NT2/D1 (cell line): ENCODE data around the gene KLHL7.
"Not testable (repeated sequence)": the region's sequence is repeated elsewhere in the genome, so short reads cannot be mapped to it uniquely, and the experiment has no call there.

ENCODE experiments used
- DNase-seq: peaks from one replicate; pipeline ENCODE4 v3.0.0-alpha.2; 2011; ENCODE audit warnings: low read depth, low spot score
- H3K27me3 ChIP-seq: 2 replicates; pipeline ENCODE4 v1.6.0; 2011; ENCODE audit warnings: mild to moderate bottlenecking; ENCODE audit not compliant: insufficient read length, insufficient read depth
- H3K36me3 ChIP-seq: 2 replicates; pipeline ENCODE4 v1.6.1; 2011; ENCODE audit warnings: mild to moderate bottlenecking, low read length, mixed read lengths; ENCODE audit not compliant: insufficient read depth, insufficient read length
- H3K4me1 ChIP-seq: 2 replicates; pipeline ENCODE4 v1.5.1; 2011; ENCODE audit not compliant: insufficient read depth, insufficient read length
- H3K4me3 ChIP-seq: 2 replicates; pipeline ENCODE4 v1.5.1; 2011; ENCODE audit warnings: low read depth; ENCODE audit not compliant: insufficient read length
- H3K9ac ChIP-seq: 2 replicates; pipeline ENCODE4 v1.6.0; 2011; ENCODE audit warnings: low read depth; ENCODE audit not compliant: insufficient read length
- H3K9me3 ChIP-seq: 2 replicates; pipeline ENCODE4 v1.5.1; 2011; ENCODE audit warnings: mild to moderate bottlenecking, low read length; ENCODE audit not compliant: insufficient read depth
- SUZ12 ChIP-seq: IDR thresholded peaks from 2 replicates; pipeline ENCODE4 v1.6.1; 2011; ENCODE audit not compliant: insufficient read length, insufficient read depth; ENCODE audit errors: extremely low read depth
- YY1 ChIP-seq: IDR thresholded peaks from 2 replicates; pipeline ENCODE4 v1.6.1; 2011; ENCODE audit not compliant: insufficient read length, insufficient read depth
- ZNF274 ChIP-seq: IDR thresholded peaks from 2 replicates; pipeline ENCODE4 v1.6.1; 2011; ENCODE audit warnings: mild to moderate bottlenecking, low read depth, low read length

Gene KLHL7

DNA sequence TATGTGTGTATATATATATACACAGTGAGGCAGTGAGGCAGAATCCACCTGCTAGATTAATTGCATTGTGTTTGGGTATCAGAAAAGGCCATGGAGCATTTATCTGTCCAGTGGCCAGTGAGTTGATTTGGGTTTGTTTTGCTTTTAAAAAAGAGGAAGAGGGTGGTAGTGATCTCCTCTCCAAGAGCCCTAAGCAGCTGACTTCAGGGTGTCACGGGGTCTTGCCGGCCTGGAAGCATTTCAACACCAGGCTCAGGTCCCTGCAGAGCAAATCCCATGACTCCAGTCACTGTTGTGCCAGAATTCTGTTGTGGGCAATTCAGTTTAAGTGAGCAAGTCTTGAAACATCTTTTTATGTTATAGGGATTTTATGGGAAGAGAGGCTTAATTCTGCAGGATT is 110.4 kb downstream of the KLHL7 start:
- no peak overlapping the region for H3K4me3 ChIP-seq
- no peak for TF ChIP-seq ZNF274
- no peak for TF ChIP-seq YY1
- no peaks in the 10 kb centered on the region for H3K36me3 ChIP-seq
- H3K9ac ChIP-seq, result no peak overlapping the region
- H3K27me3 ChIP-seq, result no peaks in the 10 kb centered on the region
- H3K4me1 ChIP-seq, result peaks cover 4% of the 10 kb centered on the region
- H3K9me3 ChIP-seq, result no peaks in the 10 kb centered on the region
- DNase-seq, result no peak

DNA sequence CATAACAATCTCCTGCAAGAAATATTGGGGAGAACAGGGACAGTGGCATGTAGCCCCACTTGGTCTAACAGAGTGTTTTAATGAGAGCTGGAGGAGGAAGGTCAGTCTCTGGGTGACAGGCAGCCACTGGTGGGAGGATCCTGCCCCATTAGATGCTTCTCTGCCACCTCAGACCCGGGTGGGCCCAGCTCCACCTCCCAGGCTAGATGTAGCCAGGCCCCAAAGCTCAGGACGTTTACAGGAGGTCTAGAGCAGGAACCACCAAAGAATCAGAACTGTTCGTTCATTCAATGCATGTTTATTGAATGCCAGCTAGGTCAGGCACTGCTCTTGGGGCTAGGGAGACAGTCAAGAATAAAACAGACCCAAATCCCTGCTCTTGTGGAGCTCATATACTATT is 112.6 kb downstream of the KLHL7 start:
- no peak overlapping the region for H3K9ac ChIP-seq
- H3K4me1 ChIP-seq, result peaks cover 6% of the 10 kb centered on the region
- DNase-seq, result no peak
- no peaks in the 10 kb centered on the region for H3K27me3 ChIP-seq
- TF ChIP-seq ZNF274, result no peak
- no peaks in the 10 kb centered on the region for H3K36me3 ChIP-seq
- H3K4me3 ChIP-seq, result no peak overlapping the region
- no peaks in the 10 kb centered on the region for H3K9me3 ChIP-seq

DNA sequence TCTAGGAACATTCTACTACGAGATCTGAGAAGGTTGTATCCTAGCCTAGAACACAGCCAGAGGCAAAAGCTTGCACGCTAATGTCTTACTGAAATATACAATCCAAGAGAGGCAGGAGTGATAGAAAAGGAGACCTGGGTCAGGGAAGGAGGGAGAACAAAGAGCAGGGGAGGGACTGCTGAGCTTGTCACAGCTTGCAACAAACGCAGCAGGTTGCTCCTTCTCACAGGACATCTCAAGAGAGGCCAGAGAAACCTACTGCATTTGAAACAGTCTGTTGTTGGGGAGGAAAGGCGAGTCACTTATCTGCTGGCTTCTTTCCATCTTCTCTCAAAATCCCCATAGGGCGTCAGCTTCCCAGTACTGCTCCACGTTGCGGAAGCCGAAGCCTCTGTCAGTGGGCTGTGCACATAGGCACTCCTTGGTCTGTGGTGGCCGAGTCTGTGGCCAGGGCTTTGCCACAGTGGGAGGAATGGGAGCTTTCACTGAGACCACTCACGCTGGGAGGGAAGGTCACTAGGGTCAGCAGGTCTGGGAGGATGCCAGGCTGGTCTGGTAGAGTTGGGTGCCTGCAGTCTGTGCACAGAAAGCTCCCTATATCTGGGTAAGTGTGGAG is 115.2 kb downstream of the KLHL7 start:
- TF ChIP-seq ZNF274 (no peak), YY1 (no peak), SUZ12 (no peak)
- no peak for DNase-seq
- H3K36me3 ChIP-seq, result no peaks in the 10 kb centered on the region
- peaks cover 4% of the 10 kb centered on the region for H3K4me1 ChIP-seq
- H3K9ac ChIP-seq, result no peak overlapping the region
- H3K27me3 ChIP-seq, result no peaks in the 10 kb centered on the region
- H3K4me3 ChIP-seq, result no peak overlapping the region
- no peaks in the 10 kb centered on the region for H3K9me3 ChIP-seq

DNA sequence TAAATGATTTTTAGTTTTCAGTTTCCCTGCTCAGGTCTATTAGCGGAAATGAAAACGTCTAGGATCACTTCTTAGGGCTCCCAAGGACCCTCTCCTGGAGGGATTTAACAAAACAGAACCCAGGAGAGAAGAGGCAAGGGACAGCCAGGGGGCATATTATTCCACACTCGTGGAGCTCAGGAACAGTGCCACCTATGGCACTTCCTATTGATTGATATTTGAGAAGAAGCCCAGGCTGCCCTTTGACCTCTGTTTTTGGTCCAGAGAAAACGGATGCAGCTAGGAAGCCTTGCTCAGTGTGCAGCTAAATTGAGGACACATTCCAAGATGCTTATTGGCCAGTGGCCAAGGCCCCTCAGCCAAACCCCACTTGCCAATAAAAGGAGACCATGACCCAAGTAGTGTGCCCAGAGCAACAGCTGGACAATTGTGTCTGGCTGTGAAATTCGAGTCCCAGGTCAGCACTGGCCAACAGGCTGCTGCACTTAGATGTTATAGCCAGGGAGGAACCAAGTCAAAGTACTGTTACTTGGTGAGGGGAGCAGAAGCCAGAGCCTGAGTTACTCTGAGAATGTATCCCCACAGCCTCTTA is 117.0 kb downstream of the KLHL7 start:
- TF ChIP-seq SUZ12 (no peak), YY1 (no peak)
- no peaks in the 10 kb centered on the region for H3K27me3 ChIP-seq

DNA sequence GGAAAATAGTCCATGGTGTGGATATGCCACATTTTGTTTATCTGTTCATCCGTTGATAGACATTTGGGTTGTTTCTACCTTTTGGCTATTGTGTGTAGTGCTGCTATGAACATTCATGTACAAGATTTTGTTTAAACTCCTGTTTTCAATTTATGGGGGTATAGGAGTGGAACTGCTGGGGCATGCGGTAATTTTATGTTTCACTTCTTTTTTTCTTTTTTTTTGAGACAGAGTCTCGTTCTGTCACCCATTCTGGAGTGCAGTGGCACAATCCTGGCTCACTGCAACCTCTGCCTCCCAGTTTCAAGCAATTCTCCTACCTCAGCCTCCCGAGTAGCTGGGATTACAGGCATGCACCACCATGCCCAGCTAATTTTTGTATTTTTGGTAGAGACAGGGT is 118.8 kb downstream of the KLHL7 start:
- H3K27me3 ChIP-seq, H3K4me3 ChIP-seq, H3K4me1 ChIP-seq, H3K9me3 ChIP-seq, DNase-seq, H3K36me3 ChIP-seq, H3K9ac ChIP-seq: not testable (repeated sequence)

More for the DNA sequence above, 117.0 kb downstream of the KLHL7 start:
- no peaks in the 10 kb centered on the region for H3K36me3 ChIP-seq
- no peak for DNase-seq
- H3K9me3 ChIP-seq, result no peaks in the 10 kb centered on the region
- H3K4me1 ChIP-seq, result peaks cover 4% of the 10 kb centered on the region
- no peak overlapping the region for H3K9ac ChIP-seq
- H3K4me3 ChIP-seq, result no peak overlapping the region

DNA sequence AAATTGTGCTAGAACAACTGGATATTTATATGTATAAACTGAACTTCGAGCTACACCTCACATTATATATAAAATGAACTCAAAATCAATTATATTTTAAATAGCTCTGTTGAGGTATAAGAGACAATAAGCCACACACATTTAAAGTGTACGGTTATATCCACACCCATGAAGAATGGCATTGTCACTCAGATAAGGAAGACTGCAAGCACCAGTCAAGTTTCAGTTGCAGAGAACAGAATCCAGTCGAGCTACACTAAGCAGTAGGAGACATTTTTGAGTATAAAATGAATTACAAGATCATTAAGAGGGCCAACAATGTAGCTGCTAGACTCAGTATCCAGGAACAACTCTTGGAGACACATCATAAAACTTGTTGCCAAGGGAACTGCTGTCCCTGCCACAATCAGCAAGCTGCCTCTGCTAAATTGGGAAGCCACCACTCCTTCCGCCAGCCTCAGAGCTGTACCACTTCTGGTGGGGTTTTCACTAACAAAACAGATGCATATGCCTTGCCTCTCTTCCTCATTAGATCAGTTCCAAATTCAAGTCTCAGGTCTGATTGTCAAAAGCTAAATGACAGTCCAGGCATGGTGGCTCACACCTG is 121.4 kb downstream of the KLHL7 start:
- no peaks in the 10 kb centered on the region for H3K4me1 ChIP-seq
- TF ChIP-seq SUZ12 (no peak), ZNF274 (no peak), YY1 (no peak)

More for the DNA sequence above, 121.4 kb downstream of the KLHL7 start:
- no peak overlapping the region for H3K4me3 ChIP-seq
- no peak for DNase-seq
- no peaks in the 10 kb centered on the region for H3K27me3 ChIP-seq
- H3K9ac ChIP-seq, result no peak overlapping the region
- no peaks in the 10 kb centered on the region; the same call in 1 of the 2 replicates for H3K9me3 ChIP-seq
- H3K36me3 ChIP-seq, result no peaks in the 10 kb centered on the region
